RWPE1 (cell line): ENCODE data around the gene LHFPL4.
"Not testable (repeated sequence)": the region's sequence is repeated elsewhere in the genome, so short reads cannot be mapped to it uniquely, and the experiment has no call there.

Source experiments
- CTCF ChIA-PET: fragments of 350-600 bp; sonication (Branson Sonifier 250); formaldehyde crosslinking; extraction: SDS; loops from one replicate; lab custom pipeline; 2021; lab: Yijun Ruan, JAX
- POLR2A ChIA-PET: fragments of 400-600 bp; formaldehyde crosslinking; extraction: SDS; loops from one replicate; lab custom pipeline; 2020; ENCODE audit warnings: antibody characterized with exemption; ENCODE audit not compliant: low non-redundant PET; lab: Yijun Ruan, JAX
- DNase-seq: peaks from one replicate; pipeline ENCODE4 v3.0.0; 2012; ENCODE audit warnings: low spot score
- H3K27ac ChIP-seq: fragments of 450-650 bp; 2 replicates; pipeline ENCODE4 v1.5.1; 2017
- TF ChIP-seq, protein P1 (sequence below): fragments of 450-650 bp; conservative IDR thresholded peaks from 2 replicates; pipeline ENCODE4 v1.5.1; 2017; ENCODE audit warnings: low read depth, mild to moderate bottlenecking

LHFPL4 gene

DNA sequence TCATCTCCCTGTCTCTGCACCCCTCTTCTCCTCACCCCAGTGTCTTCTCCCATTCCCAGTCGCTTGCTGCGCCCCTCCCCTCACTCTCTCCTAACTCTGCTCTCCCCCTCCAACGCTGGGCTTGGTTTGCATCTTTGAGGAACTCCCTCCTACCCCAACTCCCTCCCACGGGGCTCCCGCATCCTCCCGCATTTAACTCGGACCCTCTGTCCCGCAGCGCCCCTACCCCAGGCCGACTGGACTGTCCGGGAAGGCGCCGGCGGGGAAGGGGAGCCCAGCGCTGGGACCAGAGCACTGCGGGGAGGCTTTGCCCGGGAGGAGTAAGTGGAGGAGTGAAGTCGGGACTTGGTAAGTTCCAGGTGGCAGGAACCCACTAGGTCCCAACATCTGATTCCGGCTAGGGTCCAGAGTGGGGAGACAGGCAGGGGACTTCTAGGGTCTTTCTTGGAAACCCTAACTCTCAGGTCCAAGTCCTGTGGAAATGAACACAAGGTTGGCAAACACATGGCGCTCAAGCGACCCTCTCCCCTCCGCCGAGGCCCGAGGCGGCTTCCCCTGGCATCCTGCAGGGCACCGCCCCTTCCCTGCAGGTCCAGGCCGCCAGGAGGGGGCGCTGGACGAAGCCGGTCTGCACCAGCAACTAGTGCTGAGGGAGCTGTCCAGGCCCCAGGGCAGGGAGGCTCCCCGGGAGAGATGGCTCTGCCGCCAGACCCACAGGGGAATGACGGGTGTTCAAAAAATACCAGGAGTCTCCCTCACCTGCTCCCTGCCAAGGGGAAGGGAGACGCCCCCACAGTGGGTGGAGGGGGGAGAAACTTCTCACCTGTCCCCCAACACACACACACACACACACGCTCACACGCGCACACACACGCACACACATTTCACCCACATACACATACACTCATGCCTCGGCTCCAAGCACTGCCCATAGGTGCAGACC lies 53.2 kb downstream of the LHFPL4 start:
- TF ChIP-seq, protein P1, sequence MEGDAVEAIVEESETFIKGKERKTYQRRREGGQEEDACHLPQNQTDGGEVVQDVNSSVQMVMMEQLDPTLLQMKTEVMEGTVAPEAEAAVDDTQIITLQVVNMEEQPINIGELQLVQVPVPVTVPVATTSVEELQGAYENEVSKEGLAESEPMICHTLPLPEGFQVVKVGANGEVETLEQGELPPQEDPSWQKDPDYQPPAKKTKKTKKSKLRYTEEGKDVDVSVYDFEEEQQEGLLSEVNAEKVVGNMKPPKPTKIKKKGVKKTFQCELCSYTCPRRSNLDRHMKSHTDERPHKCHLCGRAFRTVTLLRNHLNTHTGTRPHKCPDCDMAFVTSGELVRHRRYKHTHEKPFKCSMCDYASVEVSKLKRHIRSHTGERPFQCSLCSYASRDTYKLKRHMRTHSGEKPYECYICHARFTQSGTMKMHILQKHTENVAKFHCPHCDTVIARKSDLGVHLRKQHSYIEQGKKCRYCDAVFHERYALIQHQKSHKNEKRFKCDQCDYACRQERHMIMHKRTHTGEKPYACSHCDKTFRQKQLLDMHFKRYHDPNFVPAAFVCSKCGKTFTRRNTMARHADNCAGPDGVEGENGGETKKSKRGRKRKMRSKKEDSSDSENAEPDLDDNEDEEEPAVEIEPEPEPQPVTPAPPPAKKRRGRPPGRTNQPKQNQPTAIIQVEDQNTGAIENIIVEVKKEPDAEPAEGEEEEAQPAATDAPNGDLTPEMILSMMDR = peak; percentile 31
- ChIA-PET CTCF (interaction anchor here (0.6 kb wide), 1 partner anchor 214 kb away, joined by 3 read pairs; no protein-coding TSS in a partner anchor), POLR2A (no interaction called here)
- peak; percentile 35 for DNase-seq
- no peak overlapping the region for H3K27ac ChIP-seq

GRCh38 chr3:9499455-9500107 lies 54.0 kb downstream of the LHFPL4 start:
- POLR2A ChIA-PET = no interaction called here
- CTCF ChIA-PET = no interaction called here
- no peak for DNase-seq
- H3K27ac ChIP-seq = no peak overlapping the region
- TF ChIP-seq, protein P1 = no peak

GRCh38 chr3:9498781-9499180 lies 54.8 kb downstream of the LHFPL4 start:
- CTCF ChIA-PET = no interaction called here
- POLR2A ChIA-PET = no interaction called here

GRCh38 chr3:9497821-9498565 lies 55.6 kb downstream of the LHFPL4 start:
- ChIA-PET CTCF (no interaction called here), POLR2A (no interaction called here)
- DNase-seq = peak; percentile 78
- TF ChIP-seq, protein P1 = no peak
- H3K27ac ChIP-seq = no peak overlapping the region

More at GRCh38 chr3:9498781-9499180, 54.8 kb downstream of the LHFPL4 start:
- DNase-seq = no peak
- TF ChIP-seq, protein P1 = no peak
- H3K27ac ChIP-seq = no peak overlapping the region

- ChIA-PET POLR2A (no interaction called here), CTCF (no interaction called here)
- no peak for DNase-seq
- H3K27ac ChIP-seq = no peak overlapping the region
- TF ChIP-seq, protein P1 = no peak
Observed at GRCh38 chr3:9496893-9497292, 56.7 kb downstream of the LHFPL4 start.

DNA sequence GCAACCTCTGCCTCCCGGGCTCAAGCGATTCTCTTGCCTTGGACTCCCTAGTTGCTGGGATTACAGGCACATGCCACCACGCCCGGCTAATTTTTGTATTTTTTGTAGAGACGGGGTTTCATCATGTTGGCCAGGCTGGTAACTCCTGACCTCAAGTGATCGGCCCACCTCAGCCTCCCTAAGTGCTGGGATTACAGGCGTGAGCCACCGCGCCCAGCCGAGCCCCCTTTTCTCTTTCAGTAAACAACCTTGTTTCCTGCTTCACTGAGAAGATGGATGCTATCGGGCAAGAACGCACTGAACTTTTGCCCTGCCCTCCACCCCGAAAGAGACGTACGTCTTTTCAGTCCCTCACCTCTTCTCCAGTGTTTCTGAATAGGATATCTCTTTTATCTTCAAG lies 59.6 kb downstream of the LHFPL4 start:
- H3K27ac ChIP-seq, DNase-seq, POLR2A ChIA-PET: not testable (repeated sequence)
- CTCF ChIA-PET = interaction anchor here (0.7 kb wide), 1 partner anchor 753 kb away, joined by 3 read pairs; no protein-coding TSS in a partner anchor
